GM15510 (cell line): ENCODE results near the gene ORC5.

ENCODE experiments used
- POLR2A ChIP-seq: IDR thresholded peaks from 3 replicates; pipeline ENCODE4 v1.6.1; 2011; ENCODE audit warnings: borderline replicate concordance; ENCODE audit not compliant: insufficient read length; ENCODE audit errors: extremely low read depth

Gene ORC5

GRCh38 chr7:104207731-104208420 is at the start of gene ORC5:
Gene ORC5 (minus strand): TSS chr7:104208013. CDS start chr7:104207904, 109 bp downstream.
- TF ChIP-seq POLR2A = peak; percentile 94

- no peak for TF ChIP-seq POLR2A
Observed at GRCh38 chr7:104255616-104256015, 47.8 kb upstream of the ORC5 start.

GRCh38 chr7:104255194-104255593 is 47.4 kb upstream of the ORC5 start:
- TF ChIP-seq POLR2A = no peak

- no peak for TF ChIP-seq POLR2A
Observed at GRCh38 chr7:104254696-104255095, 46.9 kb upstream of the ORC5 start.

- no peak for TF ChIP-seq POLR2A
Observed at GRCh38 chr7:104252409-104253134, 44.8 kb upstream of the ORC5 start.

GRCh38 chr7:104242638-104243037 is 34.8 kb upstream of the ORC5 start:
- TF ChIP-seq POLR2A = no peak

- no peak for TF ChIP-seq POLR2A
Observed at GRCh38 chr7:104241538-104242209, 33.9 kb upstream of the ORC5 start.

GRCh38 chr7:104241135-104241534 is 33.3 kb upstream of the ORC5 start:
- TF ChIP-seq POLR2A = no peak

- TF ChIP-seq POLR2A = no peak
Observed at GRCh38 chr7:104240401-104240800, 32.6 kb upstream of the ORC5 start.

GRCh38 chr7:104231054-104232046 is 23.5 kb upstream of the ORC5 start:
- TF ChIP-seq POLR2A = no peak

- no peak for TF ChIP-seq POLR2A
Observed at GRCh38 chr7:104230606-104231005, 22.8 kb upstream of the ORC5 start.

GRCh38 chr7:104228442-104228841 is 20.6 kb upstream of the ORC5 start:
- no peak for TF ChIP-seq POLR2A

GRCh38 chr7:104225451-104225850 is 17.6 kb upstream of the ORC5 start:
- TF ChIP-seq POLR2A = no peak

GRCh38 chr7:104217620-104218019 is 9.8 kb upstream of the ORC5 start:
- no peak for TF ChIP-seq POLR2A
